Measurements from ENCODE around the gene GSTA5.
"Not testable (repeated sequence)": the region's sequence is repeated elsewhere in the genome, so short reads cannot be mapped to it uniquely, and the experiment has no call there.

- TF ChIP-seq JUNB (IDR thresholded peaks at IDR 0.05); CTCF (IDR thresholded peaks at IDR 0.05); E2F6 (IDR thresholded peaks at IDR 0.05; ENCODE audit: borderline replicate concordance, low read depth); EP300 (IDR thresholded peaks at IDR 0.05); BHLHE40 (IDR thresholded peaks at IDR 0.05; ENCODE audit: low read depth, low read length); TP53 (CRISPR knock-in tag; IDR thresholded peaks at IDR 0.05); CBX8 (IDR thresholded peaks at IDR 0.05); MAX (IDR thresholded peaks at IDR 0.05): not testable (repeated sequence)
Measured at GRCh38 chr6:52782696-52783274, 57.8 kb downstream of the GSTA5 start.
